ENCODE data around the gene SSUH2.
"Not testable (repeated sequence)": the region's sequence is repeated elsewhere in the genome, so short reads cannot be mapped to it uniquely, and the experiment has no call there.

The SSUH2 gene

GRCh38 chr3:8589880-8590556 is 54.6 kb downstream of the SSUH2 start:
- DNase-seq (ENCODE audit: low read depth in 1 of 2, low spot score in 1 of 2): no peak
- TF ChIP-seq POLR2AphosphoS5 (IDR thresholded peaks at IDR 0.05; ENCODE audit: low read depth) (no peak), SPI1 (IDR thresholded peaks at IDR 0.05; ENCODE audit: borderline replicate concordance, low read depth) (no peak), CTCF (IDR thresholded peaks at IDR 0.05; ENCODE audit: insufficient read depth, low read length) (no peak), REST (IDR thresholded peaks at IDR 0.05; ENCODE audit: insufficient replicate concordance, low read depth) (no peak), GABPA (IDR thresholded peaks at IDR 0.05; ENCODE audit: low read depth) (no peak)
- Histone ChIP-seq H3K27me3 (ENCODE audit: insufficient read depth, poor library complexity, severe bottlenecking) (no peaks in the 10 kb centered on the region), H3K27ac (replicated peaks) (no peak overlapping the region), H3K4me3 (replicated peaks; ENCODE audit: insufficient read depth, low read length) (no peak overlapping the region)

- TF ChIP-seq GABPA (IDR thresholded peaks at IDR 0.05; ENCODE audit: low read depth): no peak
- TF ChIP-seq POLR2AphosphoS5 (IDR thresholded peaks at IDR 0.05; ENCODE audit: low read depth): no peak
- no peak for TF ChIP-seq REST (IDR thresholded peaks at IDR 0.05; ENCODE audit: insufficient replicate concordance, low read depth)
- H3K27ac ChIP-seq (replicated peaks): no peak overlapping the region
- H3K27me3 ChIP-seq (ENCODE audit: insufficient read depth, poor library complexity, severe bottlenecking): no peaks in the 10 kb centered on the region
- no peak for DNase-seq (ENCODE audit: low read depth in 1 of 2, low spot score in 1 of 2)
- no peak overlapping the region for H3K4me3 ChIP-seq (replicated peaks; ENCODE audit: insufficient read depth, low read length)
These were observed 59.9 kb downstream of the SSUH2 start for GRCh38 chr3:8584661-8585060.

GRCh38 chr3:8581806-8582445 is 62.7 kb downstream of the SSUH2 start:
- no peak overlapping the region for H3K27ac ChIP-seq (replicated peaks)
- no peak overlapping the region for H3K4me3 ChIP-seq (replicated peaks; ENCODE audit: insufficient read depth, low read length)
- no peak for DNase-seq (ENCODE audit: low read depth in 1 of 2, low spot score in 1 of 2)
- TF ChIP-seq GABPA (IDR thresholded peaks at IDR 0.05; ENCODE audit: low read depth): no peak
- no peaks in the 10 kb centered on the region for H3K27me3 ChIP-seq (ENCODE audit: insufficient read depth, poor library complexity, severe bottlenecking)

GRCh38 chr3:8581373-8581772 is 63.2 kb downstream of the SSUH2 start:
- Histone ChIP-seq H3K27me3 (ENCODE audit: insufficient read depth, poor library complexity, severe bottlenecking) (no peaks in the 10 kb centered on the region), H3K4me3 (replicated peaks; ENCODE audit: insufficient read depth, low read length) (no peak overlapping the region), H3K27ac (replicated peaks) (no peak overlapping the region)
- DNase-seq (ENCODE audit: low read depth in 1 of 2, low spot score in 1 of 2): no peak
- no peak for TF ChIP-seq SPI1 (IDR thresholded peaks at IDR 0.05; ENCODE audit: borderline replicate concordance, low read depth)
- TF ChIP-seq GABPA (IDR thresholded peaks at IDR 0.05; ENCODE audit: low read depth): no peak
- TF ChIP-seq REST (IDR thresholded peaks at IDR 0.05; ENCODE audit: insufficient replicate concordance, low read depth): no peak
- TF ChIP-seq POLR2AphosphoS5 (IDR thresholded peaks at IDR 0.05; ENCODE audit: low read depth): no peak
- TF ChIP-seq CTCF (IDR thresholded peaks at IDR 0.05; ENCODE audit: insufficient read depth, low read length): no peak

GRCh38 chr3:8580434-8580833 is 64.2 kb downstream of the SSUH2 start:
- H3K4me3 ChIP-seq (replicated peaks; ENCODE audit: insufficient read depth, low read length); H3K27ac ChIP-seq (replicated peaks); H3K27me3 ChIP-seq (ENCODE audit: insufficient read depth, poor library complexity, severe bottlenecking): not testable (repeated sequence)
- DNase-seq (ENCODE audit: low read depth in 1 of 2, low spot score in 1 of 2): peak in 1 of 2 experiments; percentile 30

All from HL-60 (cell line).